KMS-11 (cell line): ENCODE data around the gene RANBP3.

ENCODE experiments used
- H2AFZ ChIP-seq: fragments of 200-600 bp; sonication (generic); 2 replicates; pipeline ENCODE4 v1.6.1; 2016; ENCODE audit warnings: antibody characterized with exemption, mixed run types, low read depth
- H3K27ac ChIP-seq: fragments of 200-600 bp; sonication (generic); 2 replicates; pipeline ENCODE4 v1.6.1; 2016; ENCODE audit warnings: mild to moderate bottlenecking, mixed run types
- H3K27me3 ChIP-seq: fragments of 200-600 bp; sonication (generic); 2 replicates; pipeline ENCODE4 v1.6.1; 2017; ENCODE audit warnings: mild to moderate bottlenecking, low read depth, mixed run types, moderate library complexity; ENCODE audit not compliant: insufficient read depth
- H3K36me3 ChIP-seq: fragments of 200-600 bp; sonication (generic); 2 replicates; pipeline ENCODE4 v1.6.1; 2017; ENCODE audit warnings: mild to moderate bottlenecking, mixed run types; ENCODE audit not compliant: insufficient read depth
- H3K4me1 ChIP-seq: fragments of 200-600 bp; sonication (generic); 2 replicates; pipeline ENCODE4 v1.6.1; 2016; ENCODE audit warnings: mild to moderate bottlenecking, low read depth, mixed run types; ENCODE audit not compliant: poor library complexity, severe bottlenecking
- H3K4me2 ChIP-seq: fragments of 200-600 bp; sonication (generic); 2 replicates; pipeline ENCODE4 v1.7.0; 2016; ENCODE audit warnings: mild to moderate bottlenecking, mixed run types
- H3K4me3 ChIP-seq: fragments of 200-600 bp; sonication (generic); IDR thresholded peaks from 2 replicates; pipeline ENCODE4 v1.6.1; 2017; ENCODE audit warnings: low read depth, low read length, mixed read lengths; ENCODE audit not compliant: insufficient read depth
- H3K79me2 ChIP-seq: fragments of 200-600 bp; sonication (generic); 2 replicates; pipeline ENCODE4 v1.6.1; 2016; ENCODE audit warnings: low read depth, mixed run types; ENCODE audit not compliant: insufficient read depth
- H3K9ac ChIP-seq: fragments of 200-600 bp; sonication (generic); 2 replicates; pipeline ENCODE4 v1.6.1; 2016; ENCODE audit warnings: mild to moderate bottlenecking, mixed run types
- H4K20me1 ChIP-seq: fragments of 200-600 bp; sonication (generic); 2 replicates; pipeline ENCODE4 v1.6.1; 2016; ENCODE audit warnings: mild to moderate bottlenecking, mixed run types; ENCODE audit not compliant: insufficient read depth
- TF ChIP-seq, protein P1 (sequence below): fragments of 200-600 bp; sonication (generic); conservative IDR thresholded peaks from 2 replicates; pipeline ENCODE4 v1.6.1; 2017; ENCODE audit warnings: low read depth, mild to moderate bottlenecking, antibody characterized with exemption, low read length, moderate library complexity, mixed read lengths

RANBP3 gene

GRCh38 chr19:5881543-5882299 lies 96.2 kb downstream of the RANBP3 start:
- Histone ChIP-seq H3K27me3 (peaks cover 49% of the 10 kb centered on the region), H3K9ac (no peak overlapping the region), H3K36me3 (no peaks in the 10 kb centered on the region), H3K4me3 (no peak overlapping the region), H3K4me1 (no peaks in the 10 kb centered on the region), H4K20me1 (no peaks in the 10 kb centered on the region), H3K27ac (no peak overlapping the region), H3K79me2 (no peaks in the 10 kb centered on the region), H3K4me2 (no peak overlapping the region), H2AFZ (no peak overlapping the region)
- TF ChIP-seq, protein P1, sequence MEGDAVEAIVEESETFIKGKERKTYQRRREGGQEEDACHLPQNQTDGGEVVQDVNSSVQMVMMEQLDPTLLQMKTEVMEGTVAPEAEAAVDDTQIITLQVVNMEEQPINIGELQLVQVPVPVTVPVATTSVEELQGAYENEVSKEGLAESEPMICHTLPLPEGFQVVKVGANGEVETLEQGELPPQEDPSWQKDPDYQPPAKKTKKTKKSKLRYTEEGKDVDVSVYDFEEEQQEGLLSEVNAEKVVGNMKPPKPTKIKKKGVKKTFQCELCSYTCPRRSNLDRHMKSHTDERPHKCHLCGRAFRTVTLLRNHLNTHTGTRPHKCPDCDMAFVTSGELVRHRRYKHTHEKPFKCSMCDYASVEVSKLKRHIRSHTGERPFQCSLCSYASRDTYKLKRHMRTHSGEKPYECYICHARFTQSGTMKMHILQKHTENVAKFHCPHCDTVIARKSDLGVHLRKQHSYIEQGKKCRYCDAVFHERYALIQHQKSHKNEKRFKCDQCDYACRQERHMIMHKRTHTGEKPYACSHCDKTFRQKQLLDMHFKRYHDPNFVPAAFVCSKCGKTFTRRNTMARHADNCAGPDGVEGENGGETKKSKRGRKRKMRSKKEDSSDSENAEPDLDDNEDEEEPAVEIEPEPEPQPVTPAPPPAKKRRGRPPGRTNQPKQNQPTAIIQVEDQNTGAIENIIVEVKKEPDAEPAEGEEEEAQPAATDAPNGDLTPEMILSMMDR: no peak

- H3K27me3 ChIP-seq: peaks cover 48% of the 10 kb centered on the region
These were observed 97.3 kb downstream of the RANBP3 start for GRCh38 chr19:5880604-5881078.

DNA sequence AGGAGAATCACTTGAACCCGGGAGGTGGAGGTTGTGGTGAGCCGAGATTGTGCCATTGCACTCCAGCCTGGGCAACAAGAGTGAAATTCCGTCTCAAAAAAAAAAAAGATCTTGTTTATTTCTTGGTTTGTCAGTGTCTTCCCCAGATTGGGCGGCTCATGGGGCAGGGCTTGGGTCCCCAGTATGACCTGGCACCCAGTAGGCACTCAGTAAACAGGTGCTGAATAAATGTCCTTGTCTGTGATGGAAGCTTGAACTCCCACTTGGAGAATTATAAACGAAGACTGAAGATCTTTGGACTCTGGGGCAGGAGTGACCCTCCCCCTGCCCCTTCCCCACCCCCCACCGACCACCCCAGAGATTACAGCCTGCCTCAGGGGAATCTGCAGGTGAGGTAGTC lies 97.7 kb downstream of the RANBP3 start:
- Histone ChIP-seq H3K27ac (no peak overlapping the region), H3K4me1 (no peaks in the 10 kb centered on the region), H3K27me3 (peaks cover 45% of the 10 kb centered on the region), H3K4me3 (no peak overlapping the region), H3K36me3 (no peaks in the 10 kb centered on the region), H3K79me2 (no peaks in the 10 kb centered on the region), H4K20me1 (no peaks in the 10 kb centered on the region), H2AFZ (no peak overlapping the region), H3K9ac (no peak overlapping the region), H3K4me2 (no peak overlapping the region)
- TF ChIP-seq, protein P1: no peak

More at GRCh38 chr19:5880604-5881078, 97.3 kb downstream of the RANBP3 start:
- H3K79me2 ChIP-seq: no peaks in the 10 kb centered on the region
- no peak overlapping the region for H3K9ac ChIP-seq
- no peak overlapping the region for H2AFZ ChIP-seq
- H3K4me1 ChIP-seq: no peaks in the 10 kb centered on the region
- H3K4me3 ChIP-seq: no peak overlapping the region
- no peak overlapping the region for H3K4me2 ChIP-seq
- no peaks in the 10 kb centered on the region for H3K36me3 ChIP-seq
- H3K27ac ChIP-seq: no peak overlapping the region
- TF ChIP-seq, protein P1: no peak
- no peaks in the 10 kb centered on the region for H4K20me1 ChIP-seq

GRCh38 chr19:5877882-5878281 lies 100.1 kb downstream of the RANBP3 start:
- H3K27me3 ChIP-seq: peaks cover 37% of the 10 kb centered on the region
- H3K36me3 ChIP-seq: no peaks in the 10 kb centered on the region
- H3K4me3 ChIP-seq: no peak overlapping the region
- H4K20me1 ChIP-seq: no peaks in the 10 kb centered on the region
- no peak overlapping the region for H2AFZ ChIP-seq
- TF ChIP-seq, protein P1: no peak
- no peak overlapping the region for H3K4me2 ChIP-seq
- H3K27ac ChIP-seq: no peak overlapping the region
- H3K9ac ChIP-seq: no peak overlapping the region
- no peaks in the 10 kb centered on the region for H3K4me1 ChIP-seq
- H3K79me2 ChIP-seq: no peaks in the 10 kb centered on the region
